ENCODE measurements around the gene XRN2.
"Not testable (repeated sequence)": the region's sequence is repeated elsewhere in the genome, so short reads cannot be mapped to it uniquely, and the experiment has no call there.

Gene XRN2

DNA sequence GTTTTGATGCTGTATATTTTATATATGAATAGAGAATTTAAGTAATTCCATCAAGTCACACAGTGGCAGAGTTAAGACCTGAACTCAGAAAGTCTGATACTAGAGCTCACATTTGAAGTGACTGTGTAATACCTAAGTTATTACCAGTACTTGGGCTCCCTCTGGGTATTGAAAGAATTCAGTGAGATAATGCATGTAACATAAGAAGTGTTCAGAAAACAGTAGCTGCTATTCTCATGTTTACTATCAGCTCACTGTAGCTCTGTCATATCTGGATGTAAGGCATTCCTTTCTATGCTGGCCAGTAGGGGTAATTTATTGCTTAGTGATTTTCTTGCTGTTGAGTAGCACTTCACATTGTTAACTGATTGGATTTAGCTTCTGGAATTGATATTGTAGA lies 49.6 kb downstream of the XRN2 start:
- no peak for DNase-seq

DNA sequence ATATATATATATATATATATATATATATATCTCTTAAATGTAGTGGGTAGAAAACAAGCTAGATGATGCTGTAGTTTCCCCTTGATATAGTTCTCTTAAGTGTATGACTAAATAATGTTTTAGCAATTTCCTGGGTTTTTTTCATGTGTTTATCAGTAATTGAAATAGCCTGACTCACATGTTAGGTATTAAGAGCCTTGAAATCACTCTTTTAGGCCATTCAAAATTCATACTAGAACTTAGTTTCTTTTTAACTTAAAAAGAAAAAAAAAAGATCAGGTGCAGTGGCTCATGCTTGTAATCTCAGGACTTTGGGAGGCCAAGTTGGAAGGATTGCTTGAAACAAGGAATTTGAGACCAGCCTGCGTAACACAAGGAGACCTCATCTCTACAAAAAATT lies 50.1 kb downstream of the XRN2 start:
- no peak for DNase-seq

DNA sequence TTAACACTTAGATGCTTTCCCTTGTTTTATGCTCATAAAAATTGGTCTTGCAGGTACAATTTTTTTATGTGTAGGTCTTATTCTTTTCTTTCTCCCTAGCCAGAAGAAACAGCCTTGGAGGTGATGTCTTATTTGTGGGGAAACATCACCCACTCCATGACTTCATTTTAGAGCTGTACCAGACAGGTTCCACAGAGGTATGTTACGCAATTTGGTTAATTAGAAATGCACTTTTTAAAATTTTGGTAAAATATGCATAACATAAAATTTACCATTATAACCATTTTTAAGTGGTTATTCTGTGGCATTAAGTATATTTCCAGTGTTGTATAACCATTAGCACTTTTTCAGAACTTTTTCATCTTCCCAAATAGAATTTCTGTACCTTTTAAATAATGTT lies 52.9 kb downstream of the XRN2 start:
- DNase-seq, result no peak

DNA sequence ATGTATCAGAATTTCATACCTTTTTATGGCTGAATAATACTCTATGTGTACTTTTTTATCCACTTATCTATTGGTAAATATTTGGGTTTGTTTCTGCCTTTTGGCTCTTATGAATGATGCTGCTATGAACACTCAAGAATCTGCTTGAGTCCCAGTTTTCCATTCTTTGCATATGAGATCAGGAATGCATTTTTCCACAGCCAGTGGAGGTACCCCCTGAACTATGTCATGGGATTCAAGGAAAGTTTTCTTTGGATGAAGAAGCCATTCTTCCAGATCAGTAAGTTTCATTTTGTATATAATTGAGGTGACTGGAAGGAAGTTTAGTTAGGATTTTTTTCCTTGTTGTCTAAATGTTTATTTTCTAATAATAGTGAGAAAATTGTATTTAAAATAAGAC lies 53.3 kb downstream of the XRN2 start:
- no peak for DNase-seq

DNA sequence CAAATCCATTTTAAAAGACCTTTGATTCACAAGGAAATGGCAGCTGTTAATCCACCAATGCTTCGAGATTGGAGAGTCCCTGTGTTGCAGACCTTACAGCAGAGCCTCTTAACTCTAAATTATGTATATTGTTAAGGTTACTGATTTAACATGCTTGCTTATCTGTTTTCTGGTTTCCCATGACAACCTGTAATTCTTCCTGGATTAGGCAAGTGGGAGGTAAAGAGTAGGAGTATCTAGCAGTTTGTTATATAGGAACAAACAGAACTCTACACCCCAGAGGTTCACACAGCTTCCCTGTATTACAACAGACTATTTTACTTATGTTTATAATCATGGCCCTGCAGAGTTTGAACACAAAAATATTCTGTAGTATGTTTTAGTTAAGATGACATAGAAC lies 54.7 kb downstream of the XRN2 start:
- no peak for DNase-seq

DNA sequence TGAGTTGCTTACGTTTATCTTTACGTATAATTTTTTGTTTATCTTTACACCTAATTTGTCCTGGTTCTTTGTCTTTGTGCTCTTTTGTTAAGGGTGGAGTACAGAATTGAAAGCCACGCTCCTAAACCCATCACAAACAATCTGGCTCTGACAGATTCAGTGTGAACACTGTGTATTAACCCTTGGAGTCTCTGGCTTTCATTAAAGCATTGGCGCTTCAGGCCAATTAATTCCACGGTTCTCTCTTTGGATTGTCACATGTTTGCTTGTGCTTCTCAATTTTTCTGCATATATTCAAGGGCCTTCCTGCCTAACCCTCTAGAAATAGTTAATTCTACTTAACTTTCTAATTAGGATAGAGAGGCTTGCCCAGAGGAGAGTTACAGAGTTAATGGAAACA lies 55.6 kb downstream of the XRN2 start:
- no peak for DNase-seq

DNA sequence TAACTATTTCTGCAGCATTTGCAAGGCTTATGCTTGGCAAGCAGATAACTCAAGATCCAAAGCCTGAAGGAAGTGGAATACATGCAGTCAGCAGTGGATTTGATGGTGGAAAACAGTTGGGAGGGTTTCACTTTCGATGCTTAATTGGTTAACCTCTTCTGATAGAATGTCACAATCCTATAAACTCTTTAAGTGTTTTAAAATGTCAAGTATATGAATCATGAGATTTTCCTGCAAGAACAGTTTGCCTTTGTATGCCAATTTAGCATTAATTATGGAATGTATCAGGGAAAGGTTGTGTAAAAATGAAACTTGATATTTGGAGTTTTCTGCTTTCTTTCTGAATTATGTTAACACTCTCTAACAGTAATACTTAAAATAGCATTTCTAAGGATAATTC lies 57.6 kb downstream of the XRN2 start:
- no peak for DNase-seq

DNA sequence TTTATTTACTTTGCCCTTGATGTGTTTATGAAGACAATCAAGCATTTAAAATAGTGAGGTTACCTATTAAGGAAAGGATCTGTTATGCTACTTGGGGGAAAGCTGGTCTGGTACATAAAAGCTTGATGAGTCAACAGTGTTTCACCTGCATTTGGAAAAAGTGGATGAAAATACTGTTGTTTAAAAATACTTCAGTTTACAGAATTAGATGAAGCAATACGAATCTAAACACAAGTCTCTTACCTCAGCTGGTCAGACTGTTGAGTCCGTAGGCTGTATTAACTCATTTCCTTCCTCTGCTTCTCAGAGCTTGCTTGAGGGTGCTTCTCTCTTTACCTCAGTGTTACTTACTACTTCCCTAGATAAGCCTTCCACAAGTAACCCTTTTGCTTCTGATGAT lies 58.1 kb downstream of the XRN2 start:
- no peak for DNase-seq

DNA sequence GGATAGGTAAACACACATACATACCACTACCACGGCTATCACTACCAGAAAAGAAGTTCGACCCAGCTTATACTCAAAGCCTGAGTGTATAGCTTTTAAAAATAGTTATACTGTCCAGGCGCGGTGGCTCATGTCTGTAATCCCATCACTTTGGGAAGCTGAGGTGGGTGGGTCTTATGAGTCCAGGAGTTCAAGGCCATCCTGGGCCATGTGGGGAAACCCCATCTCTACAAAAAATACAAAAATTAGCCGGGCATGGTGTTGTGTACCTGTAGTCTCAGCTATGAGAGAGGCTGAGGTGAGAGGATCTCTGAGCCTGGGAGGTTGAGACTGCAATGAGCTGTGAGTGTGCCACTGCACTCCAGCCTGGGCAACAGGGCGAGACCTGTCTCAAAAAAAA lies 61.3 kb downstream of the XRN2 start:
- DNase-seq, result no peak

DNA sequence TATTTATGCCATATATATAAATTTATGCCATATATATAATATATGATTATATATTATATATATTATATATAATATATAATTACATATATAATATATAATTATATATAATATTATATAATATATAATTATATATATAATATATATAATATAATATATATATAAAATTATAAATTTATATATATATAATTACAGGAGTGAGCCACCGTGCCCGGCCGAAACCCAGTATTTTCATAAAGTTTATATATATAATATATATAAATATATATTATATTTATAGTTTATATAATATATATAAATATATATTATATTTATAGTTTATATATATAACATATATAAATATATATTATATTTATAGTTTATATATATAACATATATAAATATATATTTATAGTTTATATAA lies 62.6 kb downstream of the XRN2 start:
- no peak for DNase-seq

DNA sequence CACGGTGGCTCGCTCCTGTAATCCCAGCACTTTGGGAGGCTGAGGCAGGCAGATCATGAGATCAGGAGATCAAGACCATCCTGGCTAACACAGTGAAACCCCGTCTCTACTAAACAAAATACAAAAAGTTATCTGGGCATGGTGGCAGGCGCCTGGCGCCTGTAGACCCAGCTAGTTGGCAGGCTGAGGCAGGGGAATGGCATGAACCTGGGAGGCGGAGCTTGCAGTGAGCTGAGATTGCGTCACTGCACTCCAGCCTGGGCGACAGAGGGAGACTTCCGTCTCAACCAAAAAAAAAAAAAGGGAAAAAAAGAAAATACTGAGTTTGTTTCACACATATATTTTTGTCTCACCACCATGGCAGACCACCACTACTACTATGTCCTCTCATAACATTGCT lies 63.1 kb downstream of the XRN2 start:
- DNase-seq, result not testable (repeated sequence)

DNA sequence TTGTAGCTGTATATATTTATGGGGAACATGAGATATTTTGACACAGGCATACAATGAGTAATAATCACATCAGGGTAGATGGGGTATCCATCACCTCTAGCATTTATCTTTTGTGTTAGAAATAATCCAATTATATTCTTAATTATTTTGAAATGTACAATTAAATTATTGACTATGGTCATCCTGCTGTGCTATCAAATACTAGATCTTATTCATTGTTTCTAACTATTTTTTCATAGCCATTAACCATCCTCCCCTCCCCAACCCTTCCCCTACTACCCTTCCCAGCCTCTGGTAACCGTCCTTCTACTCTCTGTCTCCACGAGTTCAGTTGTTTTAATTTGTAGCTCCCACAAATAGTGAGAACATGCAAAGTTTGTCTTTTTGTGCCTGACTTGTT lies 65.7 kb downstream of the XRN2 start:
- DNase-seq, result no peak

DNA sequence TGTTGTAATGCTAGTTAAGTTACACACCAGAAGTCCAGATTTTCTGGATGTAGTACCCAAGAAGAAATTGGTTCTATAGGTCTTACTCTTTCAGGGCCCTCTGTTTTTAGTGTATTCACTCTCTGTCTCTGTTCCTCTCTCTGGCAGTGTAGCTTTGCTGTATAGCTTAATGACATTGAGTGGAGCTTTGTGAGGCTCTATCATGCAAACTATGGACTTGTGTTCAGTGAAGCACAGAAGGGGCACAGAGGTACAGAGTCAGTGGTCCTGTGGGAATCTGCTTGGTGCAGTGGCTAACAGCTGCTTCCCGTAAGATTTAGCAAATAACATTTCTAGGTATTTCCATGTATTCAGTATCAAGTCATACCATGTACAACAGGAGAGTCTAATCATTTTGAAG lies 68.1 kb downstream of the XRN2 start:
- no peak for DNase-seq

DNA sequence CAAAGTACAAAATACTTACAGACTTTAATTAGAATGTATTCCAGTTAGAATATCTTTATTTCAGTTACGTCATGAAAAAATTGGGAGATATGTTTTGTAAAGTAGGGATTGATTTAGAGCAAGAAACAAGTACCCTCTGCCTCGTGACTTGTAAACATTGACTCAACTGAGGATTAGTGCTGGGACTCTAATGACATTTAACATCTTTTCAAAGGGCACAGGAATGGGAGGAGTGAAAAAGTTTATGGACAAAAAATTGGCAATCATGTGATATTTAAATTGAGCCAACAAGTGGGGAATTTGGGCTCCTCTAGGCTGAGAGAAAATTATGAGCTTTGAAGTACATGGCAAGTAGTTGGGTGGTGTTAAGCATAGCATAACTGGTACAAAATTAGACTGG lies 68.9 kb downstream of the XRN2 start:
- no peak for DNase-seq

DNA sequence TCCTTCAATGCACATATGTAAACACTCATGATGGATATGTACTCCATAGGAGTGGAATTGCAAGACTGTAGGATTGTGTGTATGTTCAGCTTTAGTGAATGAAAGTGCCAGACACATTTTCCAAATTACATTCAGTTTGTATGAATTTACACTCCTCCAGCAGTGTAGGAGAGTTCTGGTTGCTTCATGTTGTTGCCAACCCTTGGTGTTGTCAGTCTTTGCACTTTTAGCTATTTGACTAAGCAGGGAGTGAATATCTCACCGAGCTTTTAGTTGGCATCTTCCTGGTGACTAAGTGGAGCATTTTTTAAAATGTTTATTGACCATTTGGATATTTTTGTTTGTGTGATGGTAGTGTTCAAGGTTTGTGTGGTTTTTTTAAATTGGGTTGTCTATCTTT lies 70.3 kb downstream of the XRN2 start:
- no peak for DNase-seq

DNA sequence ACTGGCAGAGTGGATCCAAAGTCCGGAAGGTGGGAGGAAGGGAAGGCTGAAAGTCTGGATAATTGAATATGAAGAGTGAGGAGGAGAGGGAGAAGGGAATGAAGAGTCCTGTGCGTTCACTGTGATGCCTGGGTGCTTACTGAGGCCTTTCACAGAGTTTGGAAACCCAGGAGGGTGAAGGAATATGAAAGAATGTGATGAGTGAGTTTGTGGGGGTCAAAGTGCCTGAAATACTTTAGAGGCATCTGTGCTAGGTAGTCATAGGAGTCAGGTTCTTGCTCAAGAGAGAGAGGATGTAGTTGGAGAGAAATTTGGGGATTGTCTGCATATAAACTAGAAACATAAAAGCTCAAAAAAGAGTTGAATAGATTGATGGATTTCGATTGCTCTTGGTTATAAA lies 73.5 kb downstream of the XRN2 start:
- DNase-seq, result no peak

DNA sequence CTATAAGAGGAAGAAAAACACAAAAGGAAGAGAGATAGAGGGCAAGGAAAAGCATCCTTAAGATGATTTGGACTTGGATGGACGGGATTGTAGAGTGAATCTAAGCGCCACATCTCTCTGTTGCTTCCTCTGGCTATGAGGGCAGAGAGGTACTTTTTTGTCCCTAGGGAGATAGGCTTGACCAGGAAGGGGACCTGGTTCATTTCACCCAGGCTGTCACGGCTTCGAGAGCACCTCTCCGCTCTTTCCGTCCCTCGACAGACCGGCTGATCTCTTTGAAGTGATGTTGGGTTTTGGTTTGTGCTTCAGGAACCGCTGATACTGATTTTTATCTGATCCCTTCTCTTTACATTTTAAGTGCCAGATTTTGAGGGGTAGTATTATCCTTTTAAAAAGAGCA lies 74.6 kb downstream of the XRN2 start:
- no peak for DNase-seq

DNA sequence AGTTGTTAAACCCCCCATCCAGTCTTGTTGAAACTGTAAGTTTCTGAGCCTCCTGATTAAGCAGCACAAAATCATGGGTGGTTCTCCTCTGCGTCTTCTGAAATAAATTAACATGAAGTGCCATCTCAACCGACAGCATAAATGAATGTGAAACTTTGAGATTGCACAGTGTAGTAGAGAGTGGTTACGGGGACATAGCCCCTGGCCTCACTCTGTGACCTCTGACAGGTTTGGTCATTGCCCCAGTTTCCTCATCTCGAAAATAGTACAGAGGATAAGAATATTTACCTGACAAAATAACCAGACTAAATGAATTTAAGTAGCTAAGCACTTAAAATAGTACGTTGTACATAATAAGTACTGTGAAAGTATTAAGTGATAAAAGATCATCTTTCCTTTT lies 75.1 kb downstream of the XRN2 start:
- DNase-seq, result no peak

DNA sequence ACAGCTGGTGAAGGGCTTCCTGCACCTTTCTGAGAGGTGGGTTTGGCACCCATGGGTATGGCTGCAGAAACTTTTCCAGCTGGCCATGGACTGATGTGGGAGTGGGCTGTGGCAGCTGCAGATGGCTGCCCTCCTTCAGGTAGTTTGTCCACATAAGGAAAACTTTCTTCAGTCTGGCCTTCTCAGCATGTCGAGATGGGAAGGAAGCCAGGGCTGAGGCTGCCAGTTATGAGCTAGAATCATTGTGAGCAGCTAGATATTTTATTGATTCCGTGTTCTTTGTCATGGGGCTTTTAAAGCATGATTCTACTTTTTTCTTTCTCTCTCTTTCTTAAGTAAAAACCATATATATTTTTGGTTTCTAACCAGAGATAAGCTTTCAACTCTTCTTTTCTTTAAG lies 77.6 kb downstream of the XRN2 start:
- no peak for DNase-seq

DNA sequence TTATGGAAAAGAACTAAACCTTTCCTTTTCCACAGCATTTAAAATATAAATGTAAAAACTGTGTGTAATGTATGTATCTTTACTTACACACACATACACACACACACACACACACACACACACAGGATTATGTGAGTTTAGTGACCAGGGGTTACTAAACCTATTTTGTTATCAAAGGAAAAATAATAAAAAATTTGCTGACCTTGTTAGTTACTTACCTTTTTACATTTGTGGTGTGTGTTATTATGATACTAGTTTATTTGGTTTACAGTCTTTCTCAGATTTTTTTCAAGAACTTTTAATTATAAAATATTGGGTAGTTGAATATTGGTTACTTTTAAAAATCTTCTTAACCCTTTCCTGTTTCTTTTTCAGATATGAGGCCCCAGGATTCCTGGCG lies 78.5 kb downstream of the XRN2 start:
- DNase-seq, result no peak

DNA sequence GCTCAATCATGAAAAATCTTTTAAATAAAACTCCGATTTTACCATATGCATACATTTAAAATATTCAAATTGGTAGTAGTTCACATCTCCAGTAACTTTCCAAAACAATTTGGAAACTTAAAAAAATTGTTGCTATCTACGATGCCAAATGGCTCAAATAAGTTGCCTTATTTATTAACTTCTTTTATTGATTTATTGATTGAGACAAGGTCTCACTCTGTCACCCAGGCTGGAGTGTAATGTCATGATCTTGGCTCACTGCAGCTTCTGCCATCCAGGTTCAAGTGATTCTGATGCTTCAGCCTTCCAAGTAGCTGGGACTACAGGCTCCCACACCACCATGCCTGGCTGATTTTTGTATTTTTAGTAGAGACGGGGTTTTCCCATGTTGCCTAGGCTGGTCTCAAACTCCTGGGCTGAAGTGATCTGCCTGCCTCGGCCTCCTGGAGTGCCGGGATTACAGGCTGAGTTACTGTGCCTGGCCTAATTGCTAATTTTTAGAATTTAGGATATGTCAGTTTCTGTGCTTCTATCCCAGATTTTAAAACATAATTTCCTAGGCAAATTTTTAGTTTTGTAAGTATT lies 81.3 kb downstream of the XRN2 start:
- DNase-seq, result no peak

DNA sequence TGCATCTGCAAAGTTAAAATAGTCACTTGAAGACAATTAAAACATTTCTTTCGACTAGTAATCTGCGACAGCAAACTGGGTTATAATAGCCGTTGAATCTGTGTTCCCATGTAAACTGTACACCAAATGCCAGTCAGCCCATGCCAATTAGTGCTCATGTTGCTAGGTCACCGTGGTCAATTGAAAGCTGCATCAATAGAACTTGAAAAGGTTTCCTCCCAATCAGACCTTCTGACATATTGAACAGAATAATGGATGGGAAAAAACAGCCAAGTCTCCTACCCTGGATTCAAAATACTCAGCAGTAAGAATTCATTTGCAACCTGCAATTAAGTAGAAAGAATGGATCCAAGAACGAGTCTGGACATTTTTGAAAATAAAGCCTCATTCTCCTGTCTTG lies 83.0 kb downstream of the XRN2 start:
- no peak for DNase-seq

DNA sequence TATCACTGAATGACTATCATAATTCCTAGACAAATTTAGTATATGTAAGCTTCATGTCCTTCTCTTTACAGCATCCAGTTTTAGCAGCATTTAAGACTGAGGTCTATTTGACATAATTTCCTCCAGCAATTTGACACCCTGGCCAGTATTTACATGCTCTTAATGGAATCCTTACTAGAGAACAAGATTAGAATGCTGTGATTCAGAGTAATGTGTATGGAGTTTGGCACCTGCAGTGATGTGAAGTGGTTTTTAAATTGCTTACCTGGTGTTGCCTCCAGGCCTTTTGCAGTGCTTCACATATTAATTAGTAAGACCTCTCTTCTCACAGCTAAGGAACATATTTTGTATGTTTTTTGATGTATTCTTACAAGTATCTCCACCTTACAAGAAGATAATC lies 84.4 kb downstream of the XRN2 start:
- DNase-seq, result no peak

DNA sequence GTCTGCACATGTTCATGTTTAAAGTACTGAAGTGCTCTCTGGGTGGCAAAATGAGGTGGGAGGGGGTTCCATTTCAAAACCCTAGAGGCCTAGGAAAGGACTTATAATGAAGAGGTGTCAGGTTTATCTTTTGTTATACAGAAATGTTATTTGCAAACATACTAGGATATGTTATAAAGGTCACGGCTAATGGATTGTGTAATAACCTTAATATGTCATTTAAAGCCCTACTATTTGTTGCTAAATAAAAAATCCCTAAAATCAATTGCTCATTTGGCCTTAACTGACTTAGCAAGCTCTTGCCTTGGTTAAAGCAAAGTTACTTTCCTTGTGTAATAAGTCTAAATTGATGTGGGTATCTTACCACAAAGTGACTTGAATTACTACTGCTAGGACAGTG lies 85.4 kb downstream of the XRN2 start:
- DNase-seq, result no peak

DNA sequence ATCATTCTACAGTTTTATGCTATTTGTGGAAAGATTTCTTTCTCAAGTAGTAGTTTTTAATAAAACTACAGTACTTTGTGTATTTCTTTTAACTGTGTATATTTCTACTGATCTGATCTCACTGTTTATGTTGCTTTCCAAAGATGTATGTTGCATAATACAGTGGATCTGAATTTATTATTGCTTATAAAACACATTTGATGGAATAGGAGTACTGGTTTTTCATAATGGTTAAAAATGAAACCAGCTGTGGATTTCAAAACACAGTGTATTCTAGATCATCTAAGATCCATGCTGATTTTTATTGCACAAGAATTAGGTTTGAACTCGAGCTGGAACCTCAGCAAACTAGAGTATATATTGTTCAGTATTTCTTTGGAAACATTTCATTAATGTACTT lies 86.2 kb downstream of the XRN2 start:
- DNase-seq, result no peak

DNA sequence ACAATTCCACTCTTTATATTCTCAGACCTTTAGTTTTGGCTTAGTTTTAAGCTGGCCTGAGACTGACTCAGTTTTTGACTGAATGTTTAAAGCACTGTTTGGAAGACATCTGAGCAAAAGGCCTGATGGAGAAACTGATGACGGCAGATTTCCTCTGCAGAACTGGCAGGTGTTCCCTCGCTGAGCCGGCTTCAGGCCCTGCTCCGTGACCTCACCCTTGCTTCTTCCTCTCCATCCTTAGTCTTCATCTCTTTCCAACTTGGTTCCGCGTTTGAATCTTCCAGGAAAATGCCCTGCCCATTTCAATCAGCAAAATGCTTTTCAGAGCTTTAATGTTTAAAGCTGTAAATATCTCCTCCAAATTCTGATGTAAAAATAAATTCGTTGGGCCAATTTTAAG lies 87.6 kb downstream of the XRN2 start:
- no peak for DNase-seq

All from stimulated activated naive CD4-positive, alpha-beta T cell (primary cell).